GM19438 (cell line): ENCODE data around the gene PSMG1.
A peak's percentile ranks its signal among the peaks of the same experiment; 100 is the strongest.

Source experiments
- ATAC-seq: cut with Tn5 transposase; IDR thresholded peaks from one replicate; pipeline ENCODE4 v1.9.1; 2021; ENCODE audit warnings: low read depth; ENCODE audit not compliant: unreplicated experiment

PSMG1 gene

GRCh38 chr21:39189857-39190604, 6.8 kb upstream of the PSMG1 start:
- no peak for ATAC-seq

GRCh38 chr21:39188521-39189139, 5.4 kb upstream of the PSMG1 start:
- ATAC-seq, result no peak

GRCh38 chr21:39187141-39187540, 3.9 kb upstream of the PSMG1 start:
- no peak for ATAC-seq

GRCh38 chr21:39186676-39187075, 3.4 kb upstream of the PSMG1 start:
- no peak for ATAC-seq

- no peak for ATAC-seq
Measured at GRCh38 chr21:39185157-39185556, 1.9 kb upstream of the PSMG1 start.

GRCh38 chr21:39184050-39184980, 1.1 kb upstream of the PSMG1 start:
- ATAC-seq, result no peak

GRCh38 chr21:39182484-39183271, 573 bp downstream of the PSMG1 start:
- ATAC-seq, result peak; percentile 34

GRCh38 chr21:39182016-39182415, 1.2 kb downstream of the PSMG1 start:
- no peak for ATAC-seq

GRCh38 chr21:39181205-39181818, 1.9 kb downstream of the PSMG1 start:
- no peak for ATAC-seq

GRCh38 chr21:39180429-39181019, 2.7 kb downstream of the PSMG1 start:
- ATAC-seq, result no peak

- ATAC-seq, result no peak
Measured at GRCh38 chr21:39178421-39178820, 4.8 kb downstream of the PSMG1 start.

- no peak for ATAC-seq
Measured at GRCh38 chr21:39176271-39176709, 7.0 kb downstream of the PSMG1 start.

- no peak for ATAC-seq
Measured at GRCh38 chr21:39175665-39176064, 7.6 kb downstream of the PSMG1 start.

- no peak for ATAC-seq
Measured at GRCh38 chr21:39175154-39175553, 8.1 kb downstream of the PSMG1 start.

- no peak for ATAC-seq
Measured at GRCh38 chr21:39173716-39174680, 9.3 kb downstream of the PSMG1 start.

GRCh38 chr21:39169906-39170305, 13.3 kb downstream of the PSMG1 start:
- ATAC-seq, result no peak

GRCh38 chr21:39168800-39169199, 14.5 kb downstream of the PSMG1 start:
- ATAC-seq, result no peak

GRCh38 chr21:39164523-39164922, 18.7 kb downstream of the PSMG1 start:
- ATAC-seq, result no peak
